Adrenal gland (tissue), 12 donors: ENCODE data around the gene SNX2. TPM values are rescaled to one million over a fixed set of nuclear protein-coding genes. Genes with fewer than 3 reads are reported as not detected.

Source experiments
- DNase-seq, 7 donors: peaks; one replicate each; pipeline ENCODE4 v3.0.0-alpha.2; 2019 to 2020
- H3K27ac ChIP-seq, 5 donors: fragments of 200-600 bp; sonication (generic) in 4 of 5; 1 replicate in 3 of 5; 2 replicates in 2 of 5; pipeline versions ENCODE4 v1.5.1 to v1.8.0; 2016 to 2020; ENCODE audit warnings: mild to moderate bottlenecking in 1 of 5
- H3K27me3 ChIP-seq: fragments of 200-600 bp; 2 replicates; pipeline ENCODE4 v1.8.0; 2021
- H3K36me3 ChIP-seq, 2 donors: fragments of 200-600 bp; replicated peaks in 1 of 2; 1 replicate in 1 of 2; 2 replicates in 1 of 2; pipeline versions ENCODE4 v1.5.1 to v1.8.0; 2018 to 2022
- H3K4me1 ChIP-seq, 2 donors: fragments of 200-600 bp; replicated peaks in 1 of 2; 1 replicate in 1 of 2; 2 replicates in 1 of 2; pipeline versions ENCODE4 v1.5.1 to v1.8.0; 2018 to 2021
- H3K4me3 ChIP-seq, 4 donors: fragments of 200-600 bp; sonication (generic) in 3 of 4; one replicate each; pipeline ENCODE4 v1.5.1; 2016 to 2018
- H3K9me3 ChIP-seq, 3 donors: fragments of 200-600 bp; sonication (generic) in 1 of 3; replicated peaks in 1 of 3; 1 replicate in 2 of 3; 2 replicates in 1 of 3; pipeline versions ENCODE4 v1.5.1 to v1.8.0; 2016 to 2021
- CTCF ChIP-seq, 6 experiments: fragments of 450-650 bp in 4 of 6; fragments of 200-600 bp in 2 of 6; sonication (generic) in 1 of 6; IDR thresholded peaks; 1 replicate in 5 of 6; 2 replicates in 1 of 6; pipeline versions ENCODE4 v1.5.1 to v1.8.0; 2016 to 2021; ENCODE audit warnings: antibody characterized with exemption in 6 of 6, mild to moderate bottlenecking in 2 of 6, moderate library complexity in 1 of 6
- POLR2A ChIP-seq, 2 donors: fragments of 450-650 bp; IDR thresholded peaks; one replicate each; pipeline ENCODE4 v1.6.1; 2017; ENCODE audit warnings: antibody characterized with exemption in 2 of 2, mild to moderate bottlenecking in 2 of 2, moderate library complexity in 1 of 2
- WGBS, 4 donors: extraction: QIAGEN DNeasy Blood & Tissue Kit in 2 of 4; methylation state at CpG; one replicate each; pipeline versions ENCODE4 v1.1.5 to v1.1.7; 2013 to 2017; 5-methylcytosine and 5-hydroxymethylcytosine counted together
- intact Hi-C, 2 donors: fragments of 100-400 bp; cut with DNase I; formaldehyde crosslinking; loops; one replicate each; pipeline versions ENCODE4 v1.14.1 to v1.15.0; 2022 to 2023
- polyA plus RNA-seq, 3 donors: library from polyadenylated mRNA; stranded (reverse); fragments of 200-250 nt in 2 of 3; fragments of 350-450 nt in 1 of 3; fragmentation: Illumina TruSeq in 1 of 3; extraction: RNeasy Lipid Tissue Mini Kit (QIAGEN cat#74804) in 1 of 3; gene quantifications; one replicate each; pipeline ENCODE4 v1.2.3, GENCODE V29; 2013 to 2014
- total RNA-seq, 9 donors: library from RNA; depleted of rRNA in 4 of 9; stranded (reverse); fragments of >200 nt in 4 of 9; fragments of 120-200 nt in 1 of 9; fragmentation: NEBNext Ultra II Directional in 1 of 9; extraction: Animal tissue kit (Norgen Biotek cat#: 25700) in 1 of 9; gene quantifications; one replicate each; pipeline versions ENCODE4 v1.1.0 to v1.2.4, GENCODE V29; 2013 to 2023
- donor health status: healthy with polysubstance abuse.
- donor health status: Bipolar disorder and iron deficiency.
- donor health status: DM: yes; HTN: yes; CAD: no.
- donor health status: DM: no; HTN: no; CAD: no.
- donor health status: DM: no; HTN: no; CAD: no.
- donor health status: DM: yes; HTN: yes; CAD: no.

Gene SNX2
- total and polyA plus RNA-seq, 12 donors: 14.7 to 97.2 (median 67.0) TPM

- DNase-seq: no peak
- Histone ChIP-seq H3K27me3 (no peaks in the 10 kb centered on the region), H3K4me1 (no peaks in the 10 kb centered on the region), H3K36me3 (no peaks in the 10 kb centered on the region), H3K4me3 (no peak overlapping the region), H3K27ac (no peak overlapping the region), H3K9me3 (no peaks in the 10 kb centered on the region)
- WGBS, 4 donors: 59 to 82% (median 73%) methylated on average over 3 of the region's 3 CpGs
- no peak for TF ChIP-seq CTCF (IDR thresholded peaks at IDR 0.05)
- no peak for TF ChIP-seq POLR2A (IDR thresholded peaks at IDR 0.05)
- intact Hi-C loops: no loop called here
Measured at GRCh38 chr5:122743261-122743660, 31.6 kb upstream of the SNX2 start.

- Histone ChIP-seq H3K27me3 (no peaks in the 10 kb centered on the region), H3K4me1 (no peaks in the 10 kb centered on the region), H3K27ac (no peak overlapping the region), H3K9me3 (no peaks in the 10 kb centered on the region), H3K4me3 (no peak overlapping the region), H3K36me3 (no peaks in the 10 kb centered on the region)
- 70 to 94% (median 79%) methylated on average over 2 of the region's 2 CpGs for whole genome bisulfite sequencing, 4 donors
- TF ChIP-seq POLR2A (IDR thresholded peaks at IDR 0.05) (no peak), CTCF (IDR thresholded peaks at IDR 0.05) (no peak)
- intact Hi-C loops: no loop called here
- DNase-seq: no peak
Measured at GRCh38 chr5:122745597-122745996, 29.3 kb upstream of the SNX2 start.

DNA sequence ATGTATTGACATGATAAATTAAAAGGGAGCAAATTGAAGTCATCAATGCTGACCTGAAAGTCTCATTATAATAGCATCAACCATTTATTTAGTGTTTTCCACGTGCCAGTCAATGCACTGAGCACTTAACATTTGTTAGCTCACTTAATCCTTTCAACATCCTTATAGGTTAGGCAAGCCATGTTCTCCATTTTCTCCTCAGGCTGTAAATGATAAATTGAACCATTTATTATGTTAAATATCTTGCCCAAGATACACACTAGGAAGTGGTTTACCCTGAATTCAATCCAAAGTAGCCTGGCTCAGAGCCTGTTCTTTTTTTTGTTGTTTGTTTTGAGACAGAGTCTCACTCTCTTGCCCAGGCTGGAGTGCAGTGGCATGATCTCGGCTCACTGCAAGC lies 25.0 kb upstream of the SNX2 start:
- DNase-seq: no peak
- Histone ChIP-seq H3K4me3 (no peak overlapping the region), H3K4me1 (no peaks in the 10 kb centered on the region), H3K27me3 (no peaks in the 10 kb centered on the region), H3K36me3 (no peaks in the 10 kb centered on the region), H3K27ac (no peak overlapping the region), H3K9me3 (no peaks in the 10 kb centered on the region)
- 61 to 83% (median 65%) methylated on average over 2 of the region's 2 CpGs for WGBS, 4 donors
- TF ChIP-seq CTCF (IDR thresholded peaks at IDR 0.05) (no peak), POLR2A (IDR thresholded peaks at IDR 0.05) (no peak)
- intact Hi-C loops: no loop called here

DNA sequence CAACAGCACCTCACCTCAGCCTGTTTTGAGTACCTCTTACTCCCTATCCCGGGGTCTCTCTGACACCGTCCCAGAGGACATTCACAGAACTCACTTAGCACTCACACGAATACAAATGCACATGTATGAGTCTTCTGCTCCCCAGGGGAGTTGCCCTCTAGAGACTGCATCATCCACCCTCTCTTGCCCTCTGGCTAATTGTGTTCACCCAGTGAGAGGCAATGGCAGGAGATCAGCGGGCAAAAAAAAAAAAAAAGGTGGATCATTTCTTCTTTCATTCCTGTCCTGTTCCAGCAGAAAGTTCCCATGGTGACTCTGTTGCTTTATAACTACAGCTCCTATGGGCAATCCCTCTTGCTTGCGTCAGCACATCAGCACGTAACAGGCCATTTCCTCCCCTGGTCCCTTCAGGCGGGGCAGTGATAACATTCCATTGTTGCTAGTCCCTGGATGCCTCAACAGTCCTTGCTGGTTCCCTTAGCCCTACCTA lies 23.5 kb upstream of the SNX2 start:
- no peaks in the 10 kb centered on the region for H3K4me1 ChIP-seq
- 69 to 78% (median 75%) methylated on average over 7 of the region's 7 CpGs for WGBS, 4 donors
- H3K27me3 ChIP-seq: no peaks in the 10 kb centered on the region

More for the DNA sequence above, 23.5 kb upstream of the SNX2 start:
- H3K4me3 ChIP-seq: no peak overlapping the region
- H3K9me3 ChIP-seq: no peaks in the 10 kb centered on the region
- DNase-seq: no peak
- no peak overlapping the region for H3K27ac ChIP-seq
- no peaks in the 10 kb centered on the region for H3K36me3 ChIP-seq
- intact Hi-C loops: no loop called here
- TF ChIP-seq CTCF (IDR thresholded peaks at IDR 0.05): no peak
- TF ChIP-seq POLR2A (IDR thresholded peaks at IDR 0.05): no peak
